Inflammatory macrophage treated with lipopolysaccharide for 4 hours (primary cell): ENCODE data around the gene GPR183.
A peak's percentile ranks its signal among the peaks of the same experiment; 100 is the strongest.
"Not testable (repeated sequence)": the region's sequence is repeated elsewhere in the genome, so short reads cannot be mapped to it uniquely, and the experiment has no call there.

Experiments used
- DNase-seq: peaks from one replicate; pipeline ENCODE4 v3.0.0-alpha.2; 2020

The GPR183 gene

DNA sequence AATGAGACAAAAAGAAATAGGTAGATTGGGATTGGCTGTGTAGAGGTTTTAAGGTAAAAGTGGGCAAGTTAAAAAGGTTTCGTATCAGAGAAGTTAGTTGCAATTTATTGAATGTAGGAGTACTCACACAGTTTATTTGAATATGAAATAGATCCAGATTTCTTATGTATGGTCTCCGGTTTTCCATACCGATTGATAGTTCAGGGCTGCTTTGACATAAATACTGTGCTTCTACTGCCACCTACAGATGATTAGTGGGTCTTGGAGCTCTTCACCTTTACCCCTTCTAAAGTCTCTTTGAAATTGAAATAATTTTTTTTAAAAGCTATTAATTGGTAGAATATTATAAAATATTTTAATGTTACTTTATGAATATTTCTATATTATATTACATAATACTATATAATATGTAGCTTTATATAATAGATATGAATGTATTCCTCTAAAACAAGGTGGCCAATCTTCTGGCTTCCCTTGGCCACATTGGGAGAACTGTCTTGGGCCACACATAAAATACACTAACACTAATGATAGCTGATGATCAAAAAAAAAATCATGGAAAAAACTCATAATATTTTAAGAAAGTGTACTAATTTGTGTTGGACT lies 41.3 kb downstream of the GPR183 start:
- peak; percentile 62 for DNase-seq

DNA sequence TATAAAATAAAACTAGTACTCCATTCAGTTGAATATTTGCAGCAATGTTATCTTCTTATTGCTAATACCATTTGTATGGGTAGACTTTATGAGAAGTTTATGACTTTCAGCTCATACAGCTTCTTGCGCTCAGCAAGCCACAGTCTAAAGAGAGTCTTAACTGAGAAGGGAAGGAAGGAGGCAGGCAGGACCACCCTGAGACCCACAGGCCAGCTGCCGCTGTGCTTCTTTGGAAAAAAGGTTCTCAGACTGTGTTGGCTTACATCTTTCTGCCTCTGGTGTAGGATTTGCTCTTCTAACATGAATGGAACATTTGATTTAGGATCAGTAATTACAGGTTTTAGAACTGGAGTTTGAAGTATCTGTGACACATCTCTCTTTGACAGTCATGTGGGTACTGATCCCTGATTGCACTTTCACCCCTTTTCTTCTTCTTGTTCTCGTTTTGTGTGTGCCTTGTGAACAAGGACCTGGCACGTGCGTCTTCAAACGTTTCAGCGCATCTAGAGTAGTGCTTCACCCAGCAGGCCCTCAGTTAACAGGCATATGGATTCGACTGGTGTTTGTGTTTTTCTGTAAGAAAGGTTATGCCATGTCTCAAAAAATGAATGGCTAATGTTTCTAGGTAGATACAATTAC lies 41.9 kb downstream of the GPR183 start:
- no peak for DNase-seq

DNA sequence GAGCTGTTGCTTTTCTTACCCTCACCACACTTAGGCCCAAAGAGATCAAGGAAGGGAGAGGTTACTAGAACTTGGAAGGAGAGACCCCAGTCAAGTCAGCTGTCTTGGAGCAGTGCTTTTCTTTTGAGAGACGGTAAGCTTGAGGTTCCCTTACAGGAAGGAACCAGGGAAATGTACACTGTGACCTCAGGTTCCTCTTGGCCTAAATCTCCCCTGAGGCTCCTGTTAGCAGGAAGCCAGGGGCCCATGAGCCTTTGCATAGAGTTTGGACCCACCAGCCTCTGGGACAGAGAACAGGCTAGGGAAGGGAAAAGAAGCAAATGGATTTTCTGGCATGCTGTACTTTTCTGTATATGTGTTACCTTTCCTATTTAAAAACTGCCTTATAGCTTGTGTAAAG lies 43.1 kb downstream of the GPR183 start:
- no peak for DNase-seq

DNA sequence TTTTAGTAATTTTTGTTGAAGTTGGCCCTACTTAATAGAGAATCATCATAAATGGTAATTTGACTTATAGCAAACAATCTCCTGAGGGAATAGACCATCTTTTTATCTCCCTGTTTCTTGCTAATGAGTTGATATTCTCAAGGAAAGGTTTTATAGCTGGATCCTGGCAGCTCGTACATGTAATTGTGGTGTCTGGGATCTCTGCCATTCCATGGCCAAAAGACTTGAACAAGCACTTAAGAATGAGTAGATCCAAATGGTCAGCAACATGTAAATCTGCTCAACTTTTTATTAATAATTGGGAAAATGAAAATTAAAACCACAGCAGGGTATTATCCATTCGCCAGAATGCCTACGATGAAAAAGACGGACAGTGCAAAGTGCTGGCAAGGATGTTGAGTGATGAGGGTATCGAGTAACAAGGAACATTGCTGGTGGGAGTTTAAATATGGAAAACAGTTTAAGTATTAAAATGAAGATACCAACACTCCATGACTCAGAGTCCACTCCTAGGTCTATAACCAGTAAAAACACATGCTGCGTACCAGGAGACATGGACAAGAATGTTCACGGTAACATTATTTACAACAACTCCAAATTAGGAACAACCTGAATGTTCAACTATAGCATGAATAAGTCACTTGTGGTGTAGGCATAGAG lies 43.9 kb downstream of the GPR183 start:
- DNase-seq = no peak

DNA sequence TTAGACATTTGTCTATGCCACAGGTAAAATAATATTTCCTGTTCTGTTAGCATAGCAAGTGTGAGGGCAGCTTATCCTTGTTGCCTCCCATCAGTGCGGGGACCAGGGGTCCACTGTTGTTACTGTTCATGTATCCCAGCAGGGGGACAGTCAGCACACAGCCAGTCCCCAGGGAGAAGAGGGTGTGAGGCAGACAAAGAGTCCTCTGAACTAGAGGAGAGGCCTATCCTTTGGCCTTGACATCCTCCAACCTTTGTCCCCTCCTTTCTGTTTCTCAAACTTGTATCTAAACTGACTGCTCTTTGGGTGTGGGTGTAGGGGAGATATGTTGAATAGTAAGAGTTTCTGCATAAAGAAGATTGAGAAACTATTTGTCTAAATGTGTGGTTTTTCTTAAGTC lies 46.1 kb downstream of the GPR183 start:
- no peak for DNase-seq

DNA sequence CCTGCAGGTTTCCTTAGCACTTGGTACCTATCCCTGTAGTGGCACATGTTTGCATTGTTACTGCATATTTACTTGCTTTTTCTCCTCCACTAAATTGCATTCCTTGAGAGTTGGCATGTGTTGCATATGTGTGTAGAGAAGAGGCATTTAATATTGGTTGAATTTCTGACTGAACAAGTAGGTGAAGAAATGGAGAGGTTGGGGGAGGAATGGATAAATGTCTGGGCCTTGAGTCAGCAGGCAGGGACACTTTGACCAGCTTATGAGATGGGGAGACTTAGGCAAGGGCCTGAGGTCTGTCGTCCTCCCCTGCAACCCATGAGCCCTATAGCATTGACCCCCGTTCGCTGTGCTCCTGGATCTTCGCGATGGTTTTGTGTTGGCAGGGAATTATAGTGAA lies 47.0 kb downstream of the GPR183 start:
- DNase-seq = no peak

DNA sequence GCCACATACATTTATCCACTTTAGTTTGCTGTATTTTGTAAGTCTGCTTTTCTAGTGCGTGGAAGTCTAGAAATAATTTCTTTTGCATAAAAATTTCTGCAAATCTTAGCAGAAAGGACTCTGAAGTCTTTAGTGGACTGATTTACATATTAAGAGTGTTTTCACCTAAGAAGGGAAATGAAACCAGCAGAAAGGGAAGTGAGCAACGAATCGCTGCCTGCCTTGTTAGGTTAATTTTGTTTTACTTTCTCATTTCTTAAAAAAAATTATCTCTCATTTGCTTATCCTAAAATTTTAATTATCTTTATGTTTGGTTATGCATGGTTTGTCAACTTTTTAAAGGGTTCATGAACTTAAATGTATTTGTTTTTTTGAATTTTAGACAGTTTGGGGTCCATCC lies 48.3 kb downstream of the GPR183 start:
- peak; percentile 80 for DNase-seq

DNA sequence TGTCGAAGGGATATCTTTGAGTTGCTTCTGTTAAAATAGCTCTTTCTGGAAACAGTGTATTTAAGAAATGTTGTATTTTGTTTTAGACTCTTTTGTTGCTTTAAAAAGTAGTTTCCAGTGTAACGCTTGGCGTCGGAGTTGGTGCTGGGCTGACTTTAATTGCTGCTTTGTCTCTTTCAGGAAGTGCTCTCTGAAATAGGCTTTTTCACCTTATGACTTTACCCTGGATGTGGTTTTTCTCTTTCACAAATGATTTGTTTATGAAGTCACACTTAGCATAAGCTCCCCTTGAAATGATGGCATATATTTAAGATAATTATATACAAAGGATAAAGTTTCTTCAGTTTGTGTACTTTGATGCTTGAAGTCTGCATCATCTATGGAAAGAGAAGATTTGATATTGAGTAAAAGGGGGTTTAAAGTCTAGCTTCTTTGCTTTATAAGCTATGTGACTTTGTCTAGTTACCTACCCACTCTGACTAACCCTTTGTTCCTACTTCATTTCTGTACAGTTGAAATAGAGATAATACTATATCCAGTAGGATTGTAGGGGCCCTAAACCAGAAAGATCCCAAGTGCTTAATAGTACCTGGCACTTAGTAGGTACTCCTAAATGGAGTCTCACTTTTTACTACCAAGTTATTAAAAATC lies 48.9 kb downstream of the GPR183 start, which contains the start of gene GPR18:
GPR18 (minus strand) TSS at position 170 of the 651 bp plus-strand sequence. CDS start 2,507 bp downstream, outside the sequence.
- DNase-seq = peak; percentile 69

DNA sequence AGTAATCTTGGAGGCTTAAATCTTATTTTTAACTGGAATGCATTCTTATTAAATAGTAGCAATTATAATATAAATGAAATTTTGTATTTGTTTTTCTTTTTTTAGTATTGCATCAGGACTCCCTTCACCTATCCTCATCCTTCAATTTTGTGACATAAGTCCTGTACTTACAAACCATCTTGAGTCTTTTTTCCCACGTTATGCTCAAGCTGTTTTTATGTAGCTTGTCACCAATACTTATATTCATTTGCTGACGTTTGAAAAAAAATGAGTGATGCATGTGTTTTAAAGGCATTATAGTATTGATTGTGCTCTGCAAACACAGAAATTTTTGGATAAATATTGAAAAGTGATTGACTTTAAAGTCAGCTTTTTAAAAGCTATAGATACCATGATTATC lies 49.9 kb downstream of the GPR183 start:
- DNase-seq = no peak

DNA sequence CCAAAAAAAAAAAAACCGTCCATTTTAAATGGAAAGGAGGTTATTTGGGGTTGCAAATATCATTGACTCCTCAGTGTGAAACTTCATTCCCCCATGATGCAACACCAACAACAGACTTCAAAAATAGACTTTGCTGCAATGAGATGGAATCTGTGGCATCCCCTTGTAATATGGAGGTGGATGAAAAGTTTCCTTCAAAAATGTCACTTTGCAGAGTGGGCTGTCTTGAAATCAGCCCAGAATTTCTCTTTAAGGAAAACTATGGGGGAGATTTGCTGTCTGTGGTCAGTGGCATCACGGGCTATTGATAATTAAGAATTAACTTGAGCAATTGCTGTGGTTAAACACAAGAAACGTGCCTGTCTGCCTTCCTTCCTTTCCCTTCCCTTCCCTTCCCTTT lies 50.5 kb downstream of the GPR183 start:
- DNase-seq = peak; percentile 45

DNA sequence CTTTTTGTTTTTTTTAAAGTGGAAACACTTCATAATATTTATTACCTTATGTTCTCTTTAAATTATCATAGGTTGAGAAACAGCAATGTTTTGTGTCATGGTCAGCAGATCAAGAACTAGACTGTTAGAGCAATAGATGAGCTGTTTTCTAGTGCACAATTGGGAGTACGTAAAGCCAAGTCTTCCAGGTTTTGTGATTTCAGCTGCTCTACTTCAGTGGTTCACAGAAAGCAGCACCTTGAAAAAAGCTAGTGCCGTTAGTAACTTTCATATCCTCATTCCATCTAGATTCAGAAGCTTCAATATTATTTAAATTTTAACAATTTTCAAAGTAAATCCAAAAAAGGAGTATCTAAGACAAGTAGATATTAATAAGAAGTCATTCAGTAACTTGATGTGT lies 50.9 kb downstream of the GPR183 start:
- DNase-seq = no peak

DNA sequence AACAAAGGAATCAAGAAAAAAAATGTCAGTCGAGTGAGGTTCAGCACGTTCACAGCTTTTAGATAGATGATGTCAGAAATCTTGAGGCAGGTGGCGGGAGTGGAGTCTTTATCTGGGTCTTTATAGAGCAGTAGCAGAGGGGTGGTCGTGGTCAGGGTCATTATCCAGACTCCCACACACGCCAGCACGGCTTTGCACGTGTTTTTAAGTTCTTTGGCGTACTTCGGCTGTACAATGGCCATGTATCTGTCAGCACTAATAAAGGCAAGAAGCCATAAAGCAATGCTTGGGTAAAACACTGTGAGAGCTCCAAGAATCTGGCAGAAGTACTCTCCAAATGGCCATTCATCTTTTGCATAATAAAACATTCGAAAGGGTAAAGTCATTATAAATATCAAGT lies 51.9 kb downstream of the GPR183 start:
- DNase-seq = no peak

DNA sequence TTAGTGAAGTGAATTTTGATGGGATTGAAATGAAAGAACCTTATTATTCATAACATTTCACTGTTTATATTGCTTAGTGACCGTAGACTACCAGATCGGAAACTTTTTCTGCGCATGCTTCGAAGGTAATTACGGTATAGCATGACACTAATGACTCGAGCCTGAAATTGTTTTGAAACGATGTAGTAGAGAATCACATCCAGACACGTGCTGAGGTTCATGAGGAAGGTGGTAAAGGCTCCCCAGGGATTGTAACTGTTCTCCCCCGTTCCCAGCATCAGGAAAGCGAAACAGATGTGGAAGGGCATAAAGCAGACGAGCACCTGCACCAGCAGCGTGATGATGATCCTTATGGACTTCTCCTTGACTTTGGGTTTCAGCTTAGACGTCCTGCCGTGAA lies 52.4 kb downstream of the GPR183 start:
- no peak for DNase-seq

DNA sequence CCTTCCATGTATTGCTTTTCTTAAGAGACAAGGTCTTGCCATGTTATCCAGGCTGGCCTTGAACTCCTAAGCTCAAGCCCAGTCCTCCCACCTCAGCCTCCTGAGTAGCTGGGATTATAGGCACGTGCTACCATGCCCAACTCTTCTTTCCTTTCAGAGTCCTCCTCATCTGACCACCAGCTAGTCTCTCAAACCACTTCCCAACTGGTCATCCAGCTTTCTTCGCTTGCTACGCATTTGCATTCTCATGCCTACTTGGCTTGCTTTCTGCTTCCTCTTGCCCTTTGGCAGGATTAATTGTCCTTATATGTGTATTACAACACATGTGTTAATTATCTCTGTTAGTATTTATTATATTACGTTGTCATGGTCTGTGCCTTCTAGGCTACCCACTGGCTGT lies 55.3 kb downstream of the GPR183 start:
- DNase-seq = peak; percentile 31

DNA sequence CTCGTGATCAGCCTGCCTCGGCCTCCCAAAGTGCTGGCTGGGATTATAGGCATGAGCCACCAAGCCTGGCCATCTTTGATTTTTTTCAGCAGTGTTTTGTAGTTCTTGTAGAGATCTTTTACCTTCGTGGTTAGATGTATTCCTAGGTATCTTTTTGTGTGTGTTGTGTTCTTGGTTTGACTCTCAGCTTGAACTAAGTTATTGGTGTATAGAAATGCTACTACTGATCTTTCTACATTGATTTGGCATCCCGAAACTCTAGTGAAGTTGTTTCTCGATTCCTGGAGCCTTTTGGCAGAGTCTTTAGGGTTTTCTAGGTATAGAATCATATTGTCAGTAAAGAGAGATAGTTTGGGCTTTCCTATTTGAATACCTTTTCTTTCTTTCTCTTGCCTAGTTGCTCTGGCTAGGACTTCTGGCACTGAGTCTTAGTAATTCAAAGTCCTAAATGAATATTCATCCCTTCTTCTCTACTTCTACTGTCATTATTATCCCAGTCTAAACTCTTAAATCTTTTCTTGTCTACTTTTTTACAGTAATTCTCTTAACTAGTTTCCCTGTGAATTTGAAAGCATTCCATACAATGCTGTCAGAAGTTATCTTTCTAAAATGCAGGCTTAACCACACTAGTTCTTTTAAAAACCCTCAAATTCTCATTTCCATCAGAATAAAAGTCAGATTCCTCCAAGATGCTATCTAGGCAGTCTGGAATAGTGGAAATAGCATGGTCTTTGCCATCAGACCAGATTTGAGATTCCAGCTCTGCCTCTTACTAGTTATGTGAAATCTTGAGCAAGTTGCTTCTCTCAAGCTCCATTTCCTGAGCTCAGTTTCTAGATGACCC lies 56.0 kb downstream of the GPR183 start:
- no peak for DNase-seq

DNA sequence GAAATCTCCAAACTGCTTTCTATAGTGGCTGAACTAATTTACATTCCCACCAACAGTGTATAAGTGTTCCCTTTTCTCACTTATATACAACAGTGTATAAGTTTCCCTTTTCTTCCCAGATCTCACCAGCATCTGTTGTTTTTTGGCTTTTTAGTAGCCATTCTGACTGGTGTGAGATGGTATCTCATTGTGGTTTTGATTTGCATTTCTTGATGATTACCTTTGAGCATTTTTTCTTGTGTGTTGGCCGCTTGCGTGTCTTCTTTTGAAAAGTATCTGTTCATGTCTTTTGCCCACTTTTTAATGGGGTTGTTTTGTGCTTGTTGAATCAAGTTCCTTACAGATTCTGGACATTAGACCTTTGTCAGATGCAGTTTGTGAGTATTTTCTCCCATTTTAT lies 57.6 kb downstream of the GPR183 start:
- not testable (repeated sequence) for DNase-seq

DNA sequence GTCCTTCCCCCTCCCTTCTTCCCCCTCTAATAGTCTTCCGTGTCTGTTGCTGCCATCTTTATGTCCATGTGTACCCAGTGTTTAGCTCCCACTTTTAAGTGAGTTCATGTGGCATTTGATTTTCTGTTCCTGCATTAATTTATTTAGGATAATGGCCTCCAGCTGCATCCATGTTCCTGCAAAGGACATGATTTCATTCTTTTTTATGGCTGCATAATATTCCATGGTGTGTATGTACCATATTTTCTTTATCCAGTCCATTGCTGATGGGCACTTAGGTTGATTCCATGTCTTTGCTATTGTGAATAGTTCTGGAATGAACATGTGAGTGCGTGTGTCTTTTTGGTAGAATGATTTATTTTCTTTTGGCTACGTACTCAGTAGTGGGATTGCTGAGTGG lies 58.0 kb downstream of the GPR183 start:
- not testable (repeated sequence) for DNase-seq

DNA sequence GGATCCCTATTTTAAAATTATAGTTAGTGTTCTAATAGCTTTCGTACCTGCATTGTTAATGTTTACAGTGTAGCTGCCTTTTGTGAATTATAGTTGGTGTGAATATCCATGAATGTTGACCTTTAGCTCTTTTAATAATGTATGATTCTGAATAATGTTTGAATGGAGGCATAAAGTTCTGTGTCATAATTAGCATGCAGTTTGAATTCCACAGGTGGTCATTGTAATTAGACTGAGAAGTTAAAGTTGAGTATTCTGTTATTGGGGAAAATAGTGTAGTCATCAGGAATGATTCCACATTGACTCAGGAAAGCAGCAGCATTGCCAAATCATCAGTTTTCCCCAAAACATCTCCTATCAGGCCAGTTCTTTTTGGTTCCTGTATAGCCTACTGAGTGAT lies 61.1 kb downstream of the GPR183 start:
- no peak for DNase-seq
